ENCODE measurements around the gene UBAC2. TPM values are rescaled to one million over a fixed set of nuclear protein-coding genes. Genes with fewer than 3 reads are reported as not detected.
"Not testable (repeated sequence)": the region's sequence is repeated elsewhere in the genome, so short reads cannot be mapped to it uniquely, and the experiment has no call there.

UBAC2 gene
- total RNA-seq, 1 donor from 2014 or later: 36.3 TPM

- ATAC-seq; intact Hi-C loops (cut with micrococcal nuclease); DNase-seq: not testable (repeated sequence)
Measured at GRCh38 chr13:99409461-99410083, 208.9 kb downstream of the UBAC2 start.

GRCh38 chr13:99410646-99411475, 210.2 kb downstream of the UBAC2 start:
- intact Hi-C loops (cut with micrococcal nuclease); ATAC-seq; DNase-seq: not testable (repeated sequence)

- ATAC-seq (no peak), DNase-seq (no peak)
- intact Hi-C loops (cut with micrococcal nuclease): no loop called here
Measured at GRCh38 chr13:99412856-99413255, 212.2 kb downstream of the UBAC2 start.

- DNase-seq: no peak
- no peak for ATAC-seq
- intact Hi-C loops (cut with micrococcal nuclease): no loop called here
Measured at GRCh38 chr13:99414048-99414995, 213.7 kb downstream of the UBAC2 start.

GRCh38 chr13:99415014-99415650, 214.5 kb downstream of the UBAC2 start:
- DNase-seq: no peak
- intact Hi-C loops (cut with micrococcal nuclease): no loop called here
- peak; percentile 55 for ATAC-seq

- DNase-seq (no peak), ATAC-seq (peak; percentile 36)
- intact Hi-C loops (cut with micrococcal nuclease): no loop called here
Measured at GRCh38 chr13:99415851-99416331, 215.2 kb downstream of the UBAC2 start.

GRCh38 chr13:99416411-99417121, 215.9 kb downstream of the UBAC2 start:
- DNase-seq (no peak), ATAC-seq (no peak)
- intact Hi-C loops (cut with micrococcal nuclease): no loop called here

- ATAC-seq (no peak), DNase-seq (no peak)
- intact Hi-C loops (cut with micrococcal nuclease): no loop called here
Measured at GRCh38 chr13:99417201-99418102, 216.8 kb downstream of the UBAC2 start.

GRCh38 chr13:99418103-99418842, 217.6 kb downstream of the UBAC2 start:
- DNase-seq (no peak), ATAC-seq (no peak)
- intact Hi-C loops (cut with micrococcal nuclease): no loop called here

GRCh38 chr13:99418843-99419140, 218.1 kb downstream of the UBAC2 start:
- ATAC-seq: no peak
- no peak for DNase-seq
- intact Hi-C loops (cut with micrococcal nuclease): no loop called here

- intact Hi-C loops (cut with micrococcal nuclease): no loop called here
- ATAC-seq: no peak
- DNase-seq: no peak
Measured at GRCh38 chr13:99419591-99420243, 219.1 kb downstream of the UBAC2 start.

GRCh38 chr13:99421271-99421670, 220.6 kb downstream of the UBAC2 start:
- intact Hi-C loops (cut with micrococcal nuclease): no loop called here
- ATAC-seq (no peak), DNase-seq (no peak)

- intact Hi-C loops (cut with micrococcal nuclease): no loop called here
- no peak for DNase-seq
- ATAC-seq: no peak
Measured at GRCh38 chr13:99421758-99422585, 221.3 kb downstream of the UBAC2 start.

GRCh38 chr13:99422586-99423220, 222.0 kb downstream of the UBAC2 start:
- ATAC-seq (no peak), DNase-seq (no peak)
- intact Hi-C loops (cut with micrococcal nuclease): no loop called here

Measured in left ventricle myocardium superior (tissue), 1 donor.